Umbilical cord (tissue), 2 donors: ENCODE data around the gene PLBD2. TPM values are rescaled to one million over a fixed set of nuclear protein-coding genes. Genes with fewer than 3 reads are reported as not detected.

Experiments used
- DNase-seq: peaks from one replicate; pipeline ENCODE4 v3.0.0-alpha.2; 2015; ENCODE audit warnings: low spot score
- total RNA-seq: library from RNA; depleted of rRNA; stranded (reverse); fragments of >200 nt; gene quantifications from one replicate; pipeline ENCODE4 v1.2.3, GENCODE V29; 2014; ENCODE audit warnings: low replicate concordance; ENCODE audit not compliant: insufficient read depth

The PLBD2 gene
- total RNA-seq, 1 donor from 2014 or later = 19.3 TPM

DNA sequence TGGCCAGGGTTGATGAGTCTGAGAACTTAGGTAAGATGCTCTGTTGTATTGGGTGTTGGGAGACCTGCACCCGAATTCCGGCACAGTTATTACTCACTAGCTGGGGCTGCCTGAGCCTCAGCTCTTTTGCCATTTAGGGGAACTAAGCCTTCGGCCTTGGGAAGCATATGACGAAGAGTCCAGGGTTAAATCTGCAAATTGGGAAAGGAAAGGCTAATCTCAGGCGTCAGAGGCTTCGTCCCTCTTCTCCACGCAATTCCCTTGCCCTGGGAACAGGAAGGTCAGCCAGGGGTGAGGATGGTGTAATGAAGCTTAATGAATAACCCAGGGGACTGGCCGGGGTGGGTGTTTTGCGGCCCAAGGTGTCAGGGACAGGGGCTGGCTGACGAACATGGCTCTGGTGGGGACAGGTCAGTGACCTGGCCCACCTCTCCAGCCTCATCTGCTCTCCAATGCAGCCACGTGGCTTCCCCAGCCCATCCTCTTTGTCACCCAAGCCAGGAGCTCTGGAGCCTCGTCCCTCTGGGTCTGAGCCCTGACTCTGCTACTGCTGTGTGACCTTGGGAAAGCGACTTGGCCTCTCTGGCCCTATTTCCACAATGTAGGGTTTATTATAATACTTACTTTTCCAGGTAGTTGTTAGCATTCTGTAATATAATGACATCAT lies 60.0 kb downstream of the PLBD2 start:
- no peak for DNase-seq

DNA sequence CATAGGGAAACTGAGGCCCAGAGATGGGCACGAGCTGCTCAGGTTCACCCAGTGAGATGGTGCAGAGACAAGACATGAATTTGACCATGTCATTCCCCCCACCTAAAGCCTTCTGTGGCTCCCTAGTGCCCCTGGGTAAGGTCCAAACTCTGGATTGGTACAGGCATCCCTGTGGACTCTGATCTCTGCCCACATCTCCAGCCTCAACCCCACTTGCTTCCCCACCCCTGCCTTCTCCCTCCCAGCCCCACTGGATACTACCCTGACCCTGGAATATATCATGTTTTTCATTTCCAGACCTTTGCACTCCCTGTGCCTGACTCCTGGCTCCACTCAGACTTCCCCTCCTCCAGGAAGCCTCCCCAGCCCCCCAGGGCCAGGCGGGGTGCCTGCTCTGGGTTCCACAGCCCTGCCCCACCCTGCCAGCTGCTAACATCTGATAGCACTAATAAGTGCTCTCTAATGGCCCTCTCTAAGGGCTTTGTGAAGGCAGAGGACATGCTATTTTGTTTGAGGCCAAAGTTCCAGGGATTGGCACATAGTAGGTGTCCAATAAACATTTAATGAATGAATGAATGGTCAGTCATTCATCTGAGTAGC lies 62.7 kb downstream of the PLBD2 start:
- DNase-seq = no peak

DNA sequence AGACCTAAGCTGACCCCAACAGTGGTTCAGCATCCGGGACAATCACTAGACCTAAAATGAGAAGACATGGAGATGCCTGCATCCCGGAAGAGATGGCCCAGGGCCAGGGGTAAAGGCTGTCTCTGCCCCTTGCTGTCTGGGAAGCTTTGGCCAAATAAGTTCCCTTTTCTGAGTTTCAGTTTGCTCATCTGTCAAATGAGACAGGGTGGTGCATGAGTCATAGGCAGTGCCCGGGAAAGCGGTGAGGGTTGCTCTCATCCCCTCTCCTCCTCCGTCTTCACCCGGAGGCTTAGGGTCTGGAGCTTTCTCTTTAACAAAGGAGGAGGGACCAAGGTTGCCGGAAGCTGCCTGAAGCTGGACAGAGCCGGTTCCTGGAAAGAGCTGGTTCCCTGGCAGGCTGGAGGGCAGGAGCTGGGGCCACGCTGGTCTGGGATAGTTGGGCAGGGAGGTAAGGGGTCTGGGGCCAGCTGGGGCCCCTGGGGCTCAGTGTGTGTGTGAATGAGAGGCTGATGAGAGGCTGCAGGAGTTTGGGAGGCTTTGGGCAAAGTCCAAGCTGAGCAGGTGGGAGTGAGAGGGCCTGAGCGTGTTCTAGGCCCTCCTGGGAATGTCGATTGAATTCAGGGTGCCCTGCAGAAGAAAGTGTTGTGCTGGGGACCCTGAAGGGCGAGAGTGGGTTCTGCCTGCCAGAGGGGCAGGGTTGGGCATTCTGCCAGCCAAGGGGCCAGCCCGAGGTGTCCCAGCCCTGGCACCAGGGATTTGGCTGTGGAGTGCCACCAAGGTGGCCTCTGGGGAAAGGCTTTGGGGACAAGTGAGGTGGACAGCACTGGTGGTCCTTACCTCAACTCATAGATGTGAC lies 63.9 kb downstream of the PLBD2 start, which contains the start of gene SDSL:
SDSL (plus strand) TSS at position 351 of the 856 bp plus-strand sequence. CDS start 5,603 bp downstream, outside the sequence.
- DNase-seq = peak; percentile 87

DNA sequence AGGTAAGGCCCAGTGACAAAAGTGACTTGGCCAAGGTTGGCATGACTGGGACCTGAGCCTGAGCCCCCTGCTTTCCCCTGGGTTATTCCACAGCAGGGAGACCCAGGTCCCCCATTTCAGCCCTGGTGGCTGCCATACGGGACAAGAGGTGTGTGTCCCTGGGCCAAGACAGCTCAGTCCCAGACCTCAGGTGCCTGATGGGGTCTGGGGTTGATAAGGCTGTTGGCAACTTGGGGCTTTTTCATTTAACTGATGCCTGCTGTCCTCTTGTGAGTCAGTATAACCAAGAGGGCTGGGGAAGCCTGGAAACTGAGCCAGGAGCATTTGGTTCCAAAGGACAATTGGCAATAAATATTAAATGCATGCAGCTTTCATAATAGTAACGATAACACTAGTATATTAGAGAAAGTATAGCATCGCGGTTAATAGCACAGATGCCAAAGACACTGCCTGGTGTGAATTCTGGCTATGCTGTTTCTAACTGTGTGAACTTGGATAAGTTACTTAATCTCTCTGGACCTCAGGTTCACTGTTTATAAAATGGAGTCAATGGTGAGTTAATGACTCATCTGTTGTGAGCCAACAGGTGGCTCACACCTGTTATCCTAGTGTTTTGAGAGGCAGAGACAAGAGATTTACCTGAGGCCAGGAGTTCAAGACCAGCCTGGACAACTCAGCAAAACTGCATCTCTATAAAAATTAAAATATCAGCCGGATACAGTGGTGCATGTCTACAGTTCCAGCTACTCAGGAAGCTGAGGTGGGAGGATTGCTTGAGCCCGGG lies 64.7 kb downstream of the PLBD2 start:
- no peak for DNase-seq

DNA sequence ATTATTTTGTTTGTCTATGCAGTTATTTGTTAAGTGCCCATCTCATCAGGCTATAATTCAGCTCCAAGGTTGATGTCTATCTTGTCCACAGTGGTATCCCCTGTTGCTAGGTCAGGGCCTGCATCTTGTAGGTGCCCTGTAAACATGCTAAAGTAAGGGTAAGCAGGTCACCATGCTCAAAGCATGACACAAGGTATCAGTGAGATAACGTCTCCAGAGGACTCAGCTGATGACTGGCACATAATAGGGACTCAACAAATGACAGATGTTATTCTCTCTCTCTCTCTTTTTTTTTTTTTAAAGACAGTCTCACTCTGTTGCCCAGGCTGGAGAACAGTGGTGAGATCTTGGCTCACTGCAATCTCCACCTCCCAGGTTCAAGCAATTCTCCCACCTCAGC lies 66.1 kb downstream of the PLBD2 start:
- DNase-seq = no peak

DNA sequence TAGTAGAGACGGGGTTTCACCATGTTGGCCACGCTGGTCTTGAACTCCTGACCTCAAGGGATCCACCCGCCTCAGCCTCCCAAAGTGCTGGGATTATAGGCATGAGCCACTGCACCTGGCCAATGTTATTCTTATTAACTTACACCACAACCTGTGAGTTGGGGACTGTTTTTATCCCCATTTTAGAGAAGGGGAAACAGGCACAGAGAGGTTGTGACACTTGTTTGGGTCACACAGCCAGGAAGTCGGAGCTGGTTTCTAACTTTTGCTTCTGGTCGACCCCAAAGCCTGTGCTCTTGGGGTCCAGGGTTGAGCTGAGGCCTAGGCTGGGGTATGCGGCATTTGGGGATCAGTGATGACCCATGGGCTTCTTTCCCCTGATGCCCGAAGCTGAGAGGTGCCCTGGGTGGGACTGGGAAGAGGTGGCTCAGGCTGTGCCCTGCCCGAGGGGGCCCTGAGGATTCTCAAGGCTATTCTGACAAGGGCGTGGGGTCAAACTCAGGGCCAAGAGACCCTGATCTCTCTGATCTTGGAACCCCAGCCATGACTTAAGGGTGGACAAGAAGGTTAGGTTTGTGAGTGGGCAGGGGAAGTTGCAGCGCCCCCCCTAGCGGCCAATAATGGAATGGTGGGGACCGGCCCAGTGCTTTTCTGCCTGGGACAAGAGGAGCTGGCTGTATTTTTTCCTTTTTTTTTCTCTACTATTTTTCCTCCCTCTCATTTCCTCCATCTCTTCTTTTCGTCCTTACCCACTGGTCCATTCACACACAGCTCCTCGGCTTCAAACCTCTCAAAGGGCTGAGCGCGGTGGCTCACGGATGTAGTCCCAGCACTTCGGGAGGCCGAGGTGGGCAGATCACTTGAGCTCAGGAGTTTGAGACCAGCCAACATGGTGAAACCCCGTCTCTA lies 66.8 kb downstream of the PLBD2 start:
- peak; percentile 15 for DNase-seq

DNA sequence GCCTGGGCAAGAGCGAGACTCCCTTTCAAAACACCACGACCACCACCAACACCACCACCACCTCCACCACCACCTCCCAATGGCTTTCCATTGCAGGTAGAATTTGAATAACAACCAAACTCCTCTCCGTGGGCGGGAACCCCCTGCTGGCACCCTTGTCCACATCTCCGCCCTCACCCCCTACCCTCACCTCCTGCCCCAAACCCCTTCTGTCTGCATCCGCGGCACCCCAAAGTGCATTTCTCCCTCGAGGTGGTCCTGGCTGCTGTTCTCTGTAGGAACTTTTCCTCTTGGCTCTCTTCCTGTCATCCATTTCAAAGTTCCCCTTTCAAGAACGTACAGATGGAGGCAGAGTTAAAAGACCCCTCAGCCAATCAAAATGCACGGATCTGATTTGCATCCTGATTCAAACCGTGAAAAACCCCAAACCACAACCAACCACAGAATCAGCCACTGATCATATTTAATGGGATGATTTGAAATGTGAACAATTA lies 67.6 kb downstream of the PLBD2 start:
- no peak for DNase-seq

DNA sequence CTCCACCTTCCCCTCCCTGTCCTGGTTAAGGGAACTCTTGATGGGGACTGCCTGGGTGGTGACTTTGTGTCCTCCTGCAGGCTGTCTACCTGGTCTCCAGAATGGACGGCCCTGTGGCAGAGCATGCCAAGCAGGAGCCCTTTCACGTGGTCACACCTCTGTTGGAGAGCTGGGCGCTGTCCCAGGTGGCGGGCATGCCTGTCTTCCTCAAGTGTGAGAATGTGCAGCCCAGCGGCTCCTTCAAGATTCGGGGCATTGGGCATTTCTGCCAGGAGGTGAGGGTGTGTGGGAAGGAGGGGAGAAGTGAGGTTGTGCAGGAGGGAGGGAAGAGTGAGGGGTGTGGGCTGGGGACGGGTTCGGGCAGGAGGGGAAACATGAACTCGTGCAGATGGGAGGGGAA lies 69.5 kb downstream of the PLBD2 start:
- DNase-seq = no peak

DNA sequence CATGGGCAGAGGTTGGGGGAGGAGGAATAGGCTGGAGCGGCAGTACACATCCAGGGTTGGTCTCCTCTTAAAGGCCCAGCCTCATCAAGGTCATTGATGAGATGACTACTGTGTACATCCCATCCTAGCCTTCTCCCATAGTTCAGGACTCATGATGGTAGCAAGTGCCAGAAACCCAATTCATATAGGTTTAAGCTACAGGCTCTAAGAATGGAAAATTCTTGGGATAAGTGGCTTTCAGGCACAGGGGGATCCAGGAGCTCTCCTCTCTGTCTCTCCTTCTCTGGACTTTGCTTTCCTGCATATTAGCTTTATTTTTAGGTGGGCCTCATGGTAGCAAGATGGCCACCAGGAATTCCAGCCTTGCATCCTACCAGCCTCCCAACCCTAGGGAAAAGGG lies 70.1 kb downstream of the PLBD2 start:
- no peak for DNase-seq

DNA sequence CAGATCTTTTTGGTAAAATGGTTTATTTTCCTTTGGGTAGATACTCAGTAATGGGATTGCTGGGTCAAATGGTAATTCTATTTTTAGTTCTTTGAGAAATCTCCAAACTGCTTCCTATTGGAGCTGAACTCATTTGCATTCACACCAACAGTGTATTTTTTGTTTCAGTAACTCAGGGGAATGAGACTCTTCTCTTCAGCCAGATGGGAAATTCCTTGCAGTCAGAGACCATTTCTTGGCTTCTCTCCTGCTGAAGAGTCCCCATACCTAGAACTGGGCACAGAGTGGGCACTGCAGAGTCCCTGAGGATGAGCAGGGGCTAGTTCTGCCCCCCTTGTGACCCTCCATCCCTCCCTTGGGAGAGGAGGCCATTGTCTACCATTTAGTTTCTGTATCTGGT lies 74.6 kb downstream of the PLBD2 start:
- no peak for DNase-seq

DNA sequence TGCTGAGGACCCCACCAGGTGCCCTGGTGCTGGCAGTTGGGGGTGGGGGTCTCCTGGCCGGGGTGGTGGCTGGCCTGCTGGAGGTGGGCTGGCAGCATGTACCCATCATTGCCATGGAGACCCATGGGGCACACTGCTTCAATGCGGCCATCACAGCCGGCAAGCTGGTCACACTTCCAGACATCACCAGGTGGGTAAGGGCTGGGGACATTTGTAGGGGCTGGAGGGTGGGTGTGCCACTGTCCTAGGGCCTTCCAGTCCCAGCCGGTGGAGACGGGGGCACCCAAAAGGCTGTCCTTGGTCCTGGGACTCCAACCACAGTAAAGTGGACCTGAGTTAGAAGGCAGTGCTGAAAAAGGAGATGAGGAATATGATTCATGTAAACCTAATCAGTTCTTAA lies 77.0 kb downstream of the PLBD2 start:
- DNase-seq = no peak

DNA sequence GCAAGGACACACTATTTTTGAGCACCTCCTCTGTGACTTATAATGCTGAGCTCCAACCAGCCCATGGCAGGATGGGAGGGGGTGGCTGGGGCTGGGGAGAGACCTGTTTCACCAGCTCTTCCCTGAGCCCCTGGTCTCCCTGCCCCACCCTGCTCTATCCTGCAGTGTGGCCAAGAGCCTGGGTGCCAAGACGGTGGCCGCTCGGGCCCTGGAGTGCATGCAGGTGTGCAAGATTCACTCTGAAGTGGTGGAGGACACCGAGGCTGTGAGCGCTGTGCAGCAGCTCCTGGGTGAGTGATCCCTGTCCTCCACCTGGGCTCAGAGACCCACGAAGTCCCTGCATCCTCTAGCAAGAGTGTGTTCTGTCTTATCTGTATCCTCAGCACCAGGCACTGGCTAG lies 78.2 kb downstream of the PLBD2 start:
- no peak for DNase-seq

DNA sequence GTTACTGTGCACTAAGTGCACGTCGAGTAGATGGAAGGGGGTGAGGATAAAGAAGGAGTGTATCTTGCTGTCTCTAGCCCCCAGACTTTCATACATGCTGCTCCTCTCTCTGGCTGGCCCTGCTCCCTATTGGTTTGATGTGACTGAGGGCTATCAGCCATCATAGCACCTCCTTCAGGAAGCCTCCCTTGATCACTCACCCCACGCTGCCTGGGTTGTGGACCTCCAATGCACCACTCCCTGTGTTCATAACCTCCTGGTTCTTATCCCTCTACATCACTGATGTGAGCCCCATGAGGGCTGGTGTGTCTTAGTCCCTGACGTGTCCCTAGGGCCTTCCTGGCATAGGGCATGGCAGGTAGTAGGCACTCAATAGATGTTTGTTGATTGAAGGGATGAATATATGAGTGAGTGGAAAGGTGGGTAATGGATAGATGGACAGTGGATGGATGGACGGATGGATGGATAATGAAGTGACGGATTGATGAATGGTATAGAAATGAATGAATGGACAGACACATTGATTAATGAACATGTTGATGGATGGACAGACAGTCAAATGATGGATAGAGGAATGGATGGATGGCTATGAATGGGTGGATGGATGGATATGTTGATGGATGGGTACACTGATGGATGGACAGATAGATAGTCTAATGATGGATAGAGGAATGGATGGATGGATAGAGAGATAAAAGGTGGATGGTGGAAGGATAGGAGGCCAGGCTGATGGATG lies 78.8 kb downstream of the PLBD2 start:
- DNase-seq = no peak

DNA sequence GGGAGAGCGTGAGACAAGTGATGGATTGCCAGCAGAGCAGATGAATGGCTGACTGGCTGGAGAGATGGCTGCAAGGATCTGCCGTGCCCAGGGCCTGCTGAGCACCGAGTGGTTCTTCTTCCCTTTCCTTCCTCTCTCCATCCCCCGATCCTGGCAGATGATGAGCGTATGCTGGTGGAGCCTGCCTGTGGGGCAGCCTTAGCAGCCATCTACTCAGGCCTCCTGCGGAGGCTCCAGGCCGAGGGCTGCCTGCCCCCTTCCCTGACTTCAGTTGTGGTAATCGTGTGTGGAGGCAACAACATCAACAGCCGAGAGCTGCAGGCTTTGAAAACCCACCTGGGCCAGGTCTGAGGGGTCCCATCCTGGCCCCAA lies 79.3 kb downstream of the PLBD2 start:
- no peak for DNase-seq

DNA sequence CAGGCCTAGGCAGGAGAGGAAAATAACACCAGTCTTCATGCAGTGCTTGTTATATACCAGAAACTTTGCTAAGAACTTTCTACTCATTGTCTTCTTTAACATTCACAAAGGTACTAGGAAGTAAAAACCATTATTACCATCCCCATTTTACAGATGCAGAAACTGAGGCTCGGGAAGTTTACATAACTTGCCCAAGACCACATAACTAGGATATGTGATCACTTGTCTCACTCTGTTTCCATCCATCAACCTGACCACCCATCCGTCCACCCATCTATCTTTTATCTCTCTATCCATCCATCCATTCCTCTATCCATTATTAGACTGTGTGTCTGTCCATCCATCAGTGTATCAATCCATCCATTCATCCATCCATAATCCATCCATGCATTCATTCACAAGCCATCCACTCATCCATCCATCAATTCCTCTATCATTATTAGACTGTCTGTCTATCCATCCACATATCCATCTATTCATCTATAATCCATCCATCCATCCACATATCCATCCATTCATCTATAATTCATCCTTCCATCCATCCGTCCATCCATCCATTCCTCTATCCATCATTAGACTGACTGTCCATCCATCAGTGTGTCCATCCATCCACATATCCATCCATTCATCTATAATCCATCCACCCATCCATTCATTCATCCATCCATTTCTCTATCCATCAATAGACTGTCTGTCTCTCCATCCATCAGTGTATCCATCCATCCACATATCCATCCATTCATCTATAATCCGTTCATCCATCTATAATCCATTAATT lies 80.3 kb downstream of the PLBD2 start:
- DNase-seq = no peak

DNA sequence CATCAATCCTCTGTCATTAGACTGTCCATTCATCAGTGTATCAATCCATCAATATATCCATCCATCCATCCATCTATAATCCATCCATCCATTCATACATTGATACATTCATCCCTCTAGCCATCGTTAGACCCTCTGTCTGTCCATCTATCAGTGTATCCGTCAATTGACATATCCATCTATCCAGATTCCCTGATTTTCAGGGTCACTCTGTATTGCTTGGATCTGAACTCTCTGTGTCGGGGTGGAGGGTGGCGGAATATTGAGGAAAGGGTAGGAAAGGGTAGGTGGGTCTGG lies 80.9 kb downstream of the PLBD2 start:
- no peak for DNase-seq

DNA sequence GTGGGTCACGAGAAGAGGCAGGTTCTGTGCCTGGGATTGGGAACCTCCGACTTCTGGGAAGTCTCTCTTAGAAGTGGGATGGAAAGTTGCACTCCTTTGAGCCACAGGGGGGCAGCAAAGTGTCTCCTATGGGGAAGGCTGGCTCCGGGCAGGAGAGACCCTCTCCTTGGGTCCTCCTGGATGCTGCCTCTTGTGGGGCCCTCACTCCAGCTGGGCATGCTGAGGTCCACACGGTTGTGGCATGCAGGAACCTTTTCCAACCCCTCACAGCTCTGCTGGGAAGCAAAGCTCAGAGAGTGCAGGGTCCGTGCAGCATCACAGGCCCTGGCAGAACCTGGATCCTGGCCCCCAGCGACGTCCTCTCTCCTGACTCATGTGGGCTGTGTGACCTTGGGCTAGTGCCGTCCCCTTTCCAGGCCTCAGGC lies 81.2 kb downstream of the PLBD2 start:
- DNase-seq = peak; percentile 24

DNA sequence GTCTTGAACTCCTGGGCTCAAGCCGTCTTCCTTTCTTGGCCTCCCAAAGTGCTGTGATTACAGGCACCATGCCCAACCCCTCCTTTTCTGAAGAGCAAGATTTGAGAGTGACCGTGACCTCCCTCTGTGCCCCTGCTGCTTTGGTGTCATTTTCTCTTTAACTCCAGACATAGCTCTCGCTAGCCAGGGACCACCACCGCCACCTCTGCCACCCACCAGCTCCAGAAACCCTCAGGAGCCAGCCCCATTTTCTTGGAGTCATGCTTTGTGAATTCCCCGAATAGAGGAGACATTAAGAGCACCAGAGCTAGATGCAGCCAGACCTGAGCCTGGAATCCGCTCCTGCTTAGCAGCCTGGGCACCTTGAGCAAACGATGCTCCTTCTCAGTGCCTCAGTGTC lies 81.9 kb downstream of the PLBD2 start:
- DNase-seq = no peak
